NCI-H774 (cell line): ENCODE measurements around the gene GPR137B.
"Not testable (repeated sequence)": the region's sequence is repeated elsewhere in the genome, so short reads cannot be mapped to it uniquely, and the experiment has no call there.

Source experiments
- DNase-seq: peaks from one replicate; lab custom pipeline; 2025; lab: John Stamatoyannopoulos, UW

The GPR137B gene

DNA sequence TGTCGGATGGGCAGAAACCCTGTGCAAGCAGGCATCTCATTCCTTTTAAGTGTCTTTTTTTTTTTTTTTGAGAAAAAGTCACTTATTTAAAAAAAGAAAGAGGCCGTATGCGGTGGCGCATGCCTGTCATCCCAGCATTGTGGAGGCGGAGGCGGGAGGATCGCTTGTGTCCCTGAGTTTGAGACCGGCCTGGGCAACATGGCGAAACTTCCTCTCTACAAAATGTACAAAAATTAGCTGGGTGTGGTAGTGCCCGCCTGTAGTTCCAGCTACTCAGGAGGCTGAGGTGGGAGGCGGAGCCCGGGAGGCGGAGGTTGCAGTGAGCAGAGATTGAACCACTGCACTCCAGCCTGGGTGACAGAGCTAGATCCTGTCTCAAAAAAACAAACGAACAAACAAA is 1.7 kb downstream of the GPR137B start:
- no peak for DNase-seq

DNA sequence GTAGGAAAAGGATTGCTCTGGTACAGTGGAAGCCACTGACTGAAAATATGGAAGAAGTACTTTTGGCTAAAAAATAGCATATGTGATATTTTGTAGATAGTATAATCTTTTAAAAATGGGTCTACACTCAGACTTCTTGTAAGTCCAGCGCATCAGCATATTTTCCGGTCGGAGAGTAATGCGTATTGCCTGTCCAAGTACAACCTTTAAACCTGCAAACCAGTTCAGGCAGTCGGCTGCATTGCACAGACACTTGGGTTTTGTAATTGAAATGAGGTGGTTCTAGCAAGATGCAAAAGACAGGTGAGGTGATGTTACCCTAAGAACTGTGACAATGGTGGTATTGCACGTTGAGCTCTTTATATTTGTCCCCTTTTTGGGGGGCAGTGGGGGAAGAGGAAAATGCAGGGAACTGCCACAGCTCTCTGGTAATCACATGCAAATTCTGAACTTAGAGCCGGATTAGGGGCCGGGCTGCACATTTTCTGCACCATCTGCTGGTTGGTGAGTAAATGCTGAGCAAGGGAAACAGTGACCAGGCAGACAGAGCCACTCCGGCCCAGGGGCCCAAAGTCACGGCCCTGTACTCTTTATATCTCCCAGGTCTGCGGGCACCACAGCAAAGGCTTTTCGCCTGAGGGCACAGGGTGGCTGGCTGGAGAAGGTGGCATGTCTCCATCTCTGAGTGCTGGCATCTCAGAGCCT is 2.3 kb downstream of the GPR137B start:
- DNase-seq = no peak

DNA sequence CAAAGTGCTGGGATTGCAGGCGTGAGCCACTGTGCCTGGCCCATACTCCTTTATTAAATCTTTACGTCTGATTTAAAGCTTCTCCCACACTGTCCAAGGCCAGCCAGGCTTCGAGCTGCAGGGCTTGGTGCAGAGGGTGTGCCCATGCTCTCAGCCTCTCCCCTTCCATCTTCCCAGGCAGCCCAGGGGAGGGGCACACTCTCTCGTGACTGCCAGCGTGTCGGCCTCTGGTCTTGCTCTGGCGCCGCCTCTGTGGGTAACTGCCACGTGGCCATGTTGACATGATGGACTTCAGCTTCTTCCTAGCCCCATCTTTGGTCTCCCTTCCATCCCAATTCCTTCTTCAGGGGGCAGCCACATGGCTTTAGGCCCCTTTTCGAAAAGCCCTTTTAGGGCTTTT is 4.7 kb downstream of the GPR137B start:
- DNase-seq = no peak

DNA sequence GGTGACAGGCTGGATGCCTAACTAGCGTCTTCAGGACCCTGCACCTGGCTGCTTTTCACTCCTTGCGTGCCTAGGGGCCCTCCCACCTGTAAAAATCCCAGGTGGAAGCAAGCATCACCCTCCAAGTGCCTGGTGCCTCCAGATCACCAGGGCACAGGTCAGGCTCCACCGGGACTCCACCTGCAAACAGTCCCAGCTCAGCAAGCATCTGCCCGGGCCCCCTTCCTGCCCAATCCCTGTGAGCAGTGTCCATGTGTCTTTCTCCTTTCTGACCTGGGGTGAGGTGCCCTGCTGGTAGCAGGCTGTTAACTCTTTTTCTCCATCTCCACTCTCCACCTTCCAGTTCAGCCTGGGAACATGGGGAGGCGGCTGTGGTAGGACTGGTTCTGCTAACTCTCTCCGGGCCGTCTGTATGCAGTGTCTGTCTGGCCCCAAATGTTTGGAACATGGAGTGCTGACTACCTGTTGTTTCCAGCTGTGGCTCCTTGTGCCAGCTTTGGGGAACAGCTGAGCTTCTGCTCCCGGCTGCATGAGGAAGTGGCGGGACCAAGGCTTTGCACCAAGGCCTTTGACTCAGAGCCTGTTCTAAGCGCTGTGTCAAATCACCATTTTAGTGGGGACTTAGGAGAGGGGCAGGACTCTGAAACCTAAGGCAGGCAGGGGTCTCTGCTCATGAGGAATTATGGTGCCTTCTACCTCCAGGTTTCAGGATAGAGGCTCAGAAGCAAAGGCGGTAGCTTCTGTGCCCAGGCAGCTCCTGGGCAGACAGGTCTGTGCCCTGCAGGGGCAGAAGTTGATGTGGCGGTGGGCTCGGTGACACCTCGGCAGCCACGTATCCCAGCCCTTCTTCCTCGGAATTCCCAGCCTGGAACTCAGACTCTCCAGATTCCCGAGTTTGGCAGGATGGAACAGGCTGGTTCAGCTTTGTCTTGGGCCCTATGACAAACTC is 5.5 kb downstream of the GPR137B start:
- no peak for DNase-seq

DNA sequence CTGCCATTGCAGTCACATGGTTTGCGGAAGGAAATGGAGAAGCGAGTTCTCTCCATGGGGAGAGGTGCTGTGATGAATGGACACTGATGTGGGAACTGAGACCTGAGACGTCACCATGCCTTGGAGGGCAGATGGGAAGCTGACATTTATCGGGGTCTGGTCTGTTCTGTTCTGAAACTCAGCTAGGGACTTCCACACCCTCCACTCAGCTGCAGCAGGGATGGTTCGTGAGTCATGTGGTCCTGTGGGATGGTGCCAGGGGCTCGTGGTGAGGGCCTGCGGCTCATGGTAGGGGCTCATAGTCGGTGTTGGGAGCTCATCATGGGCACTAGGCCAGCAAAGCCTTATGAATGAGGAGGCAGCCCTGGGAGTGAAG is 6.1 kb downstream of the GPR137B start:
- no peak for DNase-seq

DNA sequence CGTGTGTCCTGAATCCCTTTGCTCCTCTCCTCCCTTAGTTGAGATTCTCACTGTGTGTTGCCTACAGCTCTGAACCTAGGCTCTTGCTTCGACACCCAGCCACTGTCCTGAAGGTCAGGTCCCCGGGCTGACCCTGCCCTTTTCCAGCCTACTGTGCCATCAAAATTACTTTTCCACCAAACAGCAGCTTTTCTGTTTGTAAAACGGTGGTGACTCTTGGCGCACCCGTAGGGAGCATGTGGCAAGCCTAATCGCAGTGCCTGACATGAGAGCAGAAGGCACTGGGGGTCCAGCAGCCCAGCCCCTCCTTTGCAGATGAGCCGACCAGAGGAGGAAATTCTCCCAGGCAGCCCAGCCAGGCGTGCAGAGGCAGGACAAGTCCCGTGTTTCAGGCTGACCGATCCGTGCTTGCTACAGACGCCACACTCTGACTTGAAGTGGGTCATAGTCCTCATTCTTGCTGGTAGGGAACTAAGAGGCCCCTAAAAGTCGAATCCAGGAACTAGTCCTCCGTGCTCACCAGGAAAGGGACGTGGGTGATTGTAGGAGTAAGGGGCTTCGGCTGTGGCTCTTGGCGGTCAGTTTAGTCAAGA is 6.8 kb downstream of the GPR137B start:
- DNase-seq = no peak

DNA sequence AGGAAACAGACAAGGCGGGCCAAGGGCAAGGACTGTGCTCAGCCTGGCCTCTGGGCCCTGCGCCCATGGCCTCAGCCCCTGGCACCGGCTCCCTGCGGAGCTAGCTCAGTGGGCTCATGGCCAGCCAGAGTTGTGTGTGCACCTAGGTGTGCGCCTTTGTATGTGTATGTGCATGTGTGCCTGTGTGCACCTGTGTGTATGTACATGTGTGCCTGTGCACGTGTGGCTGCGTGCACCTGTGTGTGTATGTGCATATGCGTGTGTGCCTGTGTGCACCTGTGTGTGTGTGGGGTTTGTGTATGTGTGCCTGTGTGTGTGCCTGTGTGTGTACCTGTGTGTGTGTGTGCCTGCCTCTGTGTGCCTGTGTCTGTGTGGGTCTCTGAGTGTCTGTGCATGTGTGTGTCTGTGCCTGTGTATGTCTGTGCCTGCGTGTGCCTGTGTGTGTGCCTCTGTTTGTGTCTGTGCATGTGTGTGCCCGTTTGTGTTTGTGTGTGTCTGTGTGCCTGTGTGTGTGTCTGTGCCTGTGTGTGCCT is 7.4 kb downstream of the GPR137B start:
- DNase-seq = no peak

DNA sequence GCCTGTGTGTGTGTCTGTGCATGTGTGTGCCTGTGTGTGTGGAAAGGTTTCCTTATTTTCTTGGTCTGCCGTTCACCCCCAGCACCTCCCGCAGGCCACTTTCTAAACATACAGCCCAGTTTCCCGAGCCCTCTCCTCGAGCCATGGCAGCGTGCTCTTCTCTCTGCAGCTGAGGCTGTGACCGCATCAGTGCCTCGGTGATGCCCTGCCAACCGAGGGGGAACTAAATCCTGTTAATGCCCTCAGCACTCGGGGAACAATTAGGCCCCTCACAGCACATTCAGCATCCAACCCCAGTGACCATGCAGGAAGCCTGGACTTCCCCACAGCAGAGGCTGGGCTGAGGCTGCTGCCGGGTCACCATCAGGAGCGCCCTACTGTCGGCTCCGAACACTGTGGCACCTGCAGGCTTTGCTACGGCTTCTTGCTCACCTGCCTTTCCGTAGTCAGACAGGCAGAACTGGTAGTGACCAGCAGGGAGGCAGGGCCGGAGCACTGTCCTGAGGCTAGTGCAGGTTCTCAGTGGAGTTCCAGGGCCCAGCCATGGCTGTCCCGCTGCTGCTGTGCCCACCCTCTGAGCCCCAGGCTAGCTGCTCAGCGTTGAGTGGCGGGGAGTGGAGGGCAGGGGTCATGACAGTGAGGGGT is 8.1 kb downstream of the GPR137B start:
- no peak for DNase-seq

DNA sequence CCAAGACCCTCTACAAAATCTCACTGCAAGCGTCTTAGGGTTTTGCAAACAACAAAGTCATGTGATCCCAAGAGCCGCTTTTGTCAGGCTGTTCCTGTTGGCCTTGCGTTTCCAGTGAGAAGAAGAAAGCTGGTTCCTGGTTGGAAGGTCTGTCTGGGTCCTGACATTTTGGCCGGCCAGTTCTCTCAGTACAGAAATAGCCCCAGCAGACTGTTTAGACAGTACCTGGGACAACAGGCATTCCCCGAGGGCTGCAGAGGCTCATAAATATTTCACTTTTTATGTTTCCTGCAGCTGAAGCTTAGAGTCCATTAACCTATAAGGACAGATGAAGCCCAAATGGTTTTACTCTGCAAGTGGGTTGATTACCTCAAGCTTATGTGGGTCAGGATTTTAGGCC is 8.6 kb downstream of the GPR137B start:
- DNase-seq = no peak

DNA sequence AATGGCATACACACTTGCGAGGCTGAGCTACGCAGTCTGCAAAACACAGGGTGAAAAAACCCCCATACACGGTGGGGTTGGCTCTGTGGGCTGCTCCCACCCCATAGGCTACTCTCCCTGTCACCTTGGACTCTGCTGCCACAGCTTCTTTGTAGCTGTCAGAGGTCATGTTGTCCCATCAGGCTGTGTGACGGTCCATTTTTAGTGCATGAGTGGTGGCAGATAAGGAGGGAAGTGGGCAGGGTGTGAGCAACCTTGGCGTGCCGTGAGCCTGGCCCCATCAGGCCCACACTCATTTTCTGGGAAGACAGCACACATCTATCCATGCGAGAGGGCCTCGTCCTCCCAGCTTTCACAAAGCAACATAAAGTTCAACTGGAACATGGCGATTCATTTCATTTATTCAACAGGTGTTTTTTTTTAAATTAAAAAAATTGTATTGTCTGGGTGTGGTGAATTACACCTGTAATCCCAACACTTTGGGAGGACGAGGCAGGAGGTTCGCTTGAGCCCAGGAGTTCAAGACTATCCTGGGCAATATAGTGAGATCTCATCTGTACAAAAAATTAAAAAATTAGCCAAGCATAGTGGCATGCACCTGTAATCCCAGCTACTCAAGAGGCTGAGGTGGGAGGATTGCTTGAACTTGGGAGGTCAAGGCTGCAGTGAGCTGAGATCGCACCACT is 9.5 kb downstream of the GPR137B start:
- DNase-seq = no peak

DNA sequence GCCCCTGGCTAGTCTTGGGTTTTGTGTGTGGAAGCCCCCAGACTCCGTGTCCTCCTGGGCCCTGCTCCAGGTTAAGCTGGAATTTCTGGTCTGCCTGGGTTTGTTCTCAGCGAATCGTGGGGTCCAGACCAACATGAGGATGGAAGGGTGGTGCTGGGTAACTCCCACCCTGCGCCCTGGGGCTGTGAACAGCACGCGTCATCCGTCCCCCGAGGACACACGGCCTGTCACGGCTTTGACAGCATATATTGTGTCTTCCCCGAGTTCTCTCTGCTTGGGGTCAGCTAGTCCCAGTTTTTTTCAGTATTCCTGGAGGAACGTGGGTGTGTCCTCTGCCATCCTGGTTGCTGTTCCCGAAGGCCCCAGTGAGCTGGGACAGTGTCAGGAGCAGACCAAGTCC is 11.8 kb downstream of the GPR137B start:
- no peak for DNase-seq

DNA sequence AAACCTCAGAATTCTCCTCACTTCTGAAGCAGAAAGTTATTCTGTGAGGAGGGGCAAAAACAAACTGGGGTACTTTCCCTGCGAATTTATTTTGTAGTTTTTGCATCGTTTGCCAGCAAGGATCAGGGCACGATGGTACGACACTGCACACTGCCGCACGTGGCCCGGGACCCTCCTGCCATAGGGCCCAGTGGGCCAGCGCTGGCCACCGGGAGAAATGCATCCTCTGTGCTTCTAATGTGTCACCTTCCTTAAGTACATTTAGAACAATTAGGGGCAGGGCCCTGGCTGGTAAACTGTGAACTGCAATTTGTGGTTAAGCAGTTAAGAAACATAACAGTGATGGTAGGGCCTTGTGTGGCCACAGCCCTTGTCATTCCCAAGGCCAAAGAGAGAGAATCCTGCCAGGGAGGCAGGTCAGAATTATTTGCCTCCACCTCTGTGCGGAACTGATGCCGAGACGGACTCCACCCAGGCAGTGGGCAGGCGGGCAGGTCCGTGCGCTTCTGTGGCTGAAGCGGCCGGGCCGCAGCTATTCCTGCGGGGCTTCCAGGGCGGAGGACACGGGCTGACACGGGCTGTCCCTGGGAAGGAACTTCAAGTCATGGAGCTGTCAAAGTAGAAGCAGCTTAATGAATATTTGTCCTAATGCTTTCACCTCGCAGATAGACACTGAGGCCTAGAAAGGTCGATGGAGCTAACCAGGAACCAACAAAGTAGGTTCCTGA is 12.5 kb downstream of the GPR137B start:
- DNase-seq = no peak

DNA sequence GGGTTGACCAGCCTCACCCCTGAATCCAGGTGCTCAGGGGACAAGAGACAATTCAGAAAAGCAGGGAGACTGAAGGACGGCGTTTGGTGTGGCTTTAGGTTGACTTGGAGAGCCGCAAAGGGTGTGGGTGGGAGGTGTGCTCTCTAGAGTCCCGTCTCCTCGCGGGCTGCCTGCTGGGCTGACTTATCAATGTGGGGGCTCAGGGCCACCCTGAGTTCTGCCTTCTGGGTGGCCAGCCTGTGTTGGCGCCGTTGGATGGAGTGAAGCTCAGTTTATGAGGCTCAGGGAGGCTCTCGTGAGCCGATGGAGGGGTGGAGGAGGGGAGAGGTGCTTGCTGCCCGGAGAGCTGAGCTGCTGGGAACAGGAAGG is 13.0 kb downstream of the GPR137B start:
- DNase-seq = no peak

DNA sequence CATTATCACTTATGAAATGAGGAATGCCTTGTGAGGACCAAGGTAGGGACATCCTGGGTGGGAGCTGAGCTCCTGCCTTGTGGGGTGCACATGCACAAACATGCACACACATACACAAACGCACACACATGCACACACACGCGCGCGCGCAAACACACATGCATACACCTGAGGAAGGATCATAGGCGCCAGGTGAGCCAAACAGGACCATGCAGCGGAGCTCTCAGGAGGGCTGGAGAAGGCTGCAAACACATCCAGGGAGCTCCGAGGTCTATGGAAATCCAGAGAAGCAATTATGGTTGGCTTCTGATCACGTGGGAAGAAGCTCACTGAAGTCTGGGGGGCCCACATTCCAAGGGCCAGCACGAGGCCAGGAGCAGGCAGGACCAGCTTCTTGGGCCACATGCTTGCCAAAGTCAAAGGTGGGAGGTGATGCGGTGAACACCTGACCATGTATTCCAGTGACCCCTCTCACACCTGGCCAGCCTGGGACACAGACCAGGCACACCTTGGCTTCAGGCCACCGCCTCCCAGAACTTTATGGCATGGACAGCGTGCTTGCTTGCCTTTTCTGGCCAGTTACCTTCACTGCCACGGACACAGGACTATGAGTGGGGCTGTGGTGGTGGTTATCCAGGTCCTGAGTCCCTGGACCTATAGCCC is 13.6 kb downstream of the GPR137B start:
- no peak for DNase-seq

DNA sequence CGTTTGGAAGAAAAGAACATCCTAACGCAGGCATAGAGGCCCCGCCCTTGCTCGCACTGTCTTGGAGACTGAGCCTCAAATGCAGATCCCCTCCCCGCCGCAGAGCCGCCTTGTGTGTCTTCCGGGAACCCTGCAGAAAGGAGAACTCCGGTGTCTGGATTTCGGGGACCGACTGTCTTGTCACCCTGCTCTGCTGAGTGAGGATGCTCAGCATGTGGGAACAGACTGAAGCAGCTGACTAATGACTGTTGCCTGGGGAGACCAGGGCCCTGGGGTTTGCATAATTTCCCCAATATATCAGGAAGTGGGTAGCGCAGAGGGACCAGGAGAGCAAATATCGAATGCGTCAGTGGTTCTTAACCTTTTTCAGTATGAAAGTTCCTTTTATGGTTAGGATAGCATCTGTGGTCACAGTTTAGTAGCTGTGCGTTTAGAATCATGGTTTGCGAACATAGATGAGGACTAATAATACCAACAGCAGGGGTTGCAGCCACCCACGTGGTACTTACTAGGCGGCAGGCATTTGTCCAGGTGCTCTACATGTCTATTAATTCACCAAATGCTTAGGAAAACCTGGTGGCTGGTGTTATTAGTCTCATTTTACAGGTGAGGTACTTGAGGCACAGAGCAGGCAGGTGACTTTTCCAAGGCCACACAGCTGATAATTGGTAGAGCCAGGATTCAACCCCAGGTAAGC is 14.3 kb downstream of the GPR137B start:
- no peak for DNase-seq

DNA sequence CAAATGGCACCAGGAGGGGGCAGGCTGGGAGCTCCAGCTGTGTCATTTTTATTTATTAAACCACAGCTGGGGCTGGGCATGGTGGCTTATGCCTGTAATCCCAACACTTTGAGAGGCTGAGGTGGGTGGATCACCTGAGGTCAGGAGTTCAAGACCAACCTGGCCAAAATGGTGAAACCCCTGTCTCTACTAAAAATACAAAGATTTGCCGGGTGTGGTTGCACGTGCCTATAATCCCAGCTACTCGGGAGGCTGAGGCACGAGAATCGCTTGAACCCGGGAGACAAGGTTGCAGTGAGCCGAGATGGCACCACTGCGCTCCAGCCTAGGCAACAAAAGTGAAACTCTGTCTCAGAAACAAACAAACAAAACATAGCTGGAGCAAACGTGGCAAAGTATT is 15.7 kb downstream of the GPR137B start:
- DNase-seq = not testable (repeated sequence)

DNA sequence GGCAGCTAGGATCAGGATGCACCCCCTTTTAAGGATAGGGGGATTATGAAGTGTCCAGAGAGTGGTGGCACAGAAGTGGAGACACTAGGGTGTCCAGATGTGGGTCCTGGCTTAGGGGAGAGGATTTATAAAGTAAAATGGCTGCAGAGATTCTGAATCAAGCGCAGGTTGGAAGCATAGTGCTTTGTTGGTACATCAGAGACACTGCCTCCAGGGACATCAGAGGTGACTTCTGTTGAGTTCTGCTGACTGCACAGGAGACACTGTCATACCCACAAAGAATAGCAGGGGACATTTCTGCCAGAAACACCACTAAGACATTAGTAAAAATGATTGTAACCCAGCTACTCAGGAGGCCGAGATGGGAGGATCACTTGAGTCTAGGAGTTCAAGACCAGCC is 16.4 kb downstream of the GPR137B start:
- DNase-seq = no peak

DNA sequence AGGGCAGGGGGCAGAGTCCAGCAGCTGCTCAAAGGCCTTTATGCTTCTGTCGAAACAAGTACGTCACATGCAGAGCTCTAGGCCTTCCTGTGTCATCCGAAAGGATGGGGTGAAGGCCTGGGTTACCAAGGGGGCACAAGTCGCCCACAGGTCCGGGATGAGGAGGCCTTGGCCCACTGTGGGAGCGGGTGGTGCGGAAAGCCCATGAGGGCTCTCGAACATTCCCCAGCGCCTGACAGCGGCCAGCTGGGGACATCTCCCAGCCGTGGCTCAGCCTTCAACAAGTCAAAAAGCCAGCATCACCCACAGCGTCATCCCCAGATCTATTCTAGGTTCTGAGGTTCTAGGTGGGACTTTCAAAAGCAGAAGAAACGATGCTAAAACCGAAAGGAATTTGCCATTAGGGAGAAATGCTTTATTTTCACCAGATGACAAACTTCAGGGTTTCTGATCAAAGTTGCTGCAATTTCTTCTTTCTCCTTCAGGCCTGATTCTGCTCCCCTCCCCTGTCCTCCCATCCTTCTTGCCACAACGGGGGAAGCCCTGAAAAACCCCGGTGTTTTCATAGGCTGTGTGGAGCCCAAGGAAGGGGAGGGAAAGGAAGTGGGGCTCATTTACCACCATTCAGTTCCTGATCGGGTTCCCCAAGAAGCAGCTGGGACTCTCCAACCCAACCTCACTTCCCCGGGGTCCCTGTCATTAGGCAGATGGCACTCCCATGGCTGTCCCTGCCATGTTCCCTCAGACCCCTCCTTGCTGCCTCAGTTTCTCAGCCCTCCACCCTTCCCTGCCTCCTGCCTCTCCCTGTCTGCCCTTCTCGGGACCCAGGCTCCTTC is 17.6 kb downstream of the GPR137B start:
- no peak for DNase-seq

DNA sequence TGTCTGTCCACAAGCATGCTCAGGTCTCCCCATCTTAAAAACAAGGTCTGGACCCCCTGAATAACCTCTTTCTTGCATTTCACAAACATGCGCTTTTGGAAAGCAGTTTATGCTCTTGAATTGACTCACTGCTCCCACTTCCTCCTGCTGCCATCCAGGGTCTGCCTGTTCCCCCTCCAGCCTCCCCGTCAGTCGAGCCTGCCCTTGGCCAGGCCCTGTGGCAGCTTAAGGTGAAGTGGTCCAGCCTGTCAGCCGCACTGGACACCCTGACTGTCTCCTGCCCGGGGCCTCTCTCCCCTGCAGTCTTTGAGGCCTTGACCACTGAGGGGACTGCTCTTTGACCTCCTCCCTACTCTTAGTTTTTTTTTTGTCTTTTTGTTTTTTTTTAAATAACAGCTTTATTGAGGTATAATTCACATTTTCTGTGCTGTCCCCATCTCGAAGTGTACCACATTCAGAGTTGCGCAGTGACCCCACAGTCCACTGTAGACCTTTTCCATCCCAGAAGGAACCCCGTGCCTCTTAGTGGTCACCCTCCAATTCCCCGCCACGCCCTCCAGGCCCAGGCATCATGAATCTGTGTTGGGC is 18.3 kb downstream of the GPR137B start:
- no peak for DNase-seq
